Large intestine (tissue), 3 donors: ENCODE data around the gene NLGN1. TPM values are rescaled to one million over a fixed set of nuclear protein-coding genes. Genes with fewer than 3 reads are reported as not detected.

Source experiments
- DNase-seq, 2 donors: peaks; one replicate each; pipeline versions ENCODE4 v3.0.0 to v3.0.0-alpha.2; 2013
- H3K27ac ChIP-seq: one replicate; pipeline ENCODE4 v1.5.1; 2013; ENCODE audit warnings: low read length
- H3K27me3 ChIP-seq: 2 replicates; pipeline ENCODE4 v1.6.1; 2013; ENCODE audit warnings: low read length; ENCODE audit not compliant: control insufficient read depth, insufficient read depth
- H3K36me3 ChIP-seq: 2 replicates; pipeline ENCODE4 v1.6.1; 2013; ENCODE audit warnings: low read length; ENCODE audit not compliant: control insufficient read depth, insufficient read depth
- H3K4me1 ChIP-seq: one replicate; pipeline ENCODE4 v1.6.1; 2013; ENCODE audit warnings: low read length; ENCODE audit not compliant: control insufficient read depth, insufficient read depth
- H3K4me3 ChIP-seq: one replicate; pipeline ENCODE4 v1.5.1; 2013; ENCODE audit warnings: low read length
- H3K9me3 ChIP-seq: one replicate; pipeline ENCODE4 v1.6.1; 2013; ENCODE audit warnings: mild to moderate bottlenecking, low read depth, low read length, moderate library complexity; ENCODE audit not compliant: control insufficient read depth
- WGBS: methylation state at CpG from one replicate; pipeline ENCODE4 v1.1.5; 2013; ENCODE audit warnings: low lambda C conversion rate; ENCODE audit not compliant: insufficient coverage; 5-methylcytosine and 5-hydroxymethylcytosine counted together
- polyA plus RNA-seq: library from polyadenylated mRNA; unstranded; fragments of 120-200 nt; gene quantifications from one replicate; pipeline ENCODE4 v1.2.1, GENCODE V29; 2013

NLGN1 gene
- polyA plus RNA-seq, 1 donor, result 3.6 TPM

DNA sequence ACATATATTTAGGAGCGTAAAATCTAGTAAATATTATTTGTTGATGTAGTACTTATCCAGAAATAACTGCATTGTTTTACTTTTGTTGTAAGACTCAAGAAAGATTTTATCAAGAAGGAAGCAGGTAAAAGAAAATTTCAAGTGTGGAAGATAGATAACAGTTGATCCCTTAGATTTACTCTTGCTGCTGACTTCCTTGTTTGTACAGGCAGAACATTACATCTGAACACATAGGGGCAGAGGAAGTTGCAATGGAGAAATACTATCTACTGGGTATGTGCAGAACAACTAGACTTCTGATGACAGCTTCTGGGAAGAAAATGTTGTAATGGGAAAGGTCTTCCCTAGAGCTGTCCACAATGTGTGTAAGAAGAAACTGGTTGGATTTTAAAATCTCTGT is 350.6 kb downstream of the NLGN1 start:
- Histone ChIP-seq H3K4me3 (no peak overlapping the region), H3K27me3 (no peaks in the 10 kb centered on the region)
- no CpG with 5 or more reads among the region's 1 CpG for WGBS

DNA sequence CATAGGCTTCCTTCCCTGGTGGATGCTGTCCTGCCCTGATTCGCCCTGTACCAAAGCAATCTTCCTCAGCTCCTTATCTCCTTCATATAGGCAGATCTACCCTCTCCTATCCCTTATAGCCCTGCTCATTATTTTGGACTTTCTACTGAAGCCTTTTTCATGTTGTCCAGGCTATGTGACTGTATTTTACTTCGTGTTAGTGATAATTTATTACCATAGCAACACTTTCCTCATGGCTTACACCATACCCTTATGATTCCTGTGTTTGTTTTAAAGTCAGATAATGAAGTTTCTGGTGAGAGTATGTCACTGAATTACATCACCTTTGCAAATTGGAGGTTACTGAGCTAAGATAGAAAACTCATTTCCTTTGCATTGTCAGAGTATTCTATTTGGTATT is 352.6 kb downstream of the NLGN1 start:
- no peak for DNase-seq
- Histone ChIP-seq H3K4me1 (no peaks in the 10 kb centered on the region), H3K27ac (no peak overlapping the region), H3K9me3 (no peaks in the 10 kb centered on the region), H3K4me3 (no peak overlapping the region), H3K36me3 (no peaks in the 10 kb centered on the region), H3K27me3 (no peaks in the 10 kb centered on the region)
- 0% methylated on average over 1 of the region's 2 CpGs for WGBS

More for the DNA sequence above, 350.6 kb downstream of the NLGN1 start:
- H3K27ac ChIP-seq, result no peak overlapping the region
- no peaks in the 10 kb centered on the region for H3K36me3 ChIP-seq
- H3K9me3 ChIP-seq, result no peaks in the 10 kb centered on the region
- no peaks in the 10 kb centered on the region for H3K4me1 ChIP-seq
- no peak for DNase-seq

DNA sequence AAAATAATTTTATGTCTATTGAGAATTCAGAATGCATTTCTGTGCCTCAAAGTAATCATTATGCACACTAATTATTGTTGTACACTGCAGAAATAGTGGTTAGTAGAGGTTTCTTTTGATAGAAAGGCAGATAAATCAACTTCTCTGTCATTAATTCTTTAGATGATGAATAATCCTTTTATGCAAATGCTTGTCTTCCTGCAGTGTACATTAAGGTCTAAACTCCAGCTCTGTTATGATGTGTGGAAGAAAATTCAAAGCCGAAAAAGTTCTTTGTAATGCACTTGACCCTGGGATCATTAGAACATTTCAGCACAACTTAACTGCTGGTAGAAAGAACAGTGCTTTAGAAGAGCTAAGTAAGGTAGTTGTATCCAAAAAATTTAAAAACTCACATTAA is 353.0 kb downstream of the NLGN1 start:
- 100% methylated on average over 1 of the region's 1 CpG for WGBS
- Histone ChIP-seq H3K9me3 (no peaks in the 10 kb centered on the region), H3K27ac (no peak overlapping the region), H3K27me3 (no peaks in the 10 kb centered on the region), H3K4me1 (no peaks in the 10 kb centered on the region), H3K4me3 (no peak overlapping the region), H3K36me3 (no peaks in the 10 kb centered on the region)
- no peak for DNase-seq

DNA sequence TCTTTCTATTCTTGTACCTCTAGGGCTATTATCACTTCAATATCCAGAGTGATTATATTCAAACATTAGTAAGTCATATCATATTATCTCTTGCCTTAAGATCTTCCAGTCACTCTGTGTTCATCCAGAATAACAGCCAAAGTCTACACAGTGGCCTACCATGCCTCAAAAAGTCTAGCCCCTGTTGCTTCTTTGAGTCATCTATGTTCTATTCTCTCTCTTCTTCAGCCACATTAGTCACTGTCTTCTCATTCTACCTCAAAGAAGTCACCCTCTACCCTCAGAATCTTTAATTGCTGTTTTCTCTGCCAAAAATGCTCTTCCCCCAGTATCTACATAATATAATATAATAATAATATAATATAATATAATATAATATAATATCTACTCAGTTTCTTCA is 356.0 kb downstream of the NLGN1 start:
- Histone ChIP-seq H3K36me3 (no peaks in the 10 kb centered on the region), H3K27me3 (no peaks in the 10 kb centered on the region), H3K4me1 (no peaks in the 10 kb centered on the region), H3K4me3 (no peak overlapping the region), H3K27ac (no peak overlapping the region), H3K9me3 (no peaks in the 10 kb centered on the region)
- DNase-seq, result no peak

DNA sequence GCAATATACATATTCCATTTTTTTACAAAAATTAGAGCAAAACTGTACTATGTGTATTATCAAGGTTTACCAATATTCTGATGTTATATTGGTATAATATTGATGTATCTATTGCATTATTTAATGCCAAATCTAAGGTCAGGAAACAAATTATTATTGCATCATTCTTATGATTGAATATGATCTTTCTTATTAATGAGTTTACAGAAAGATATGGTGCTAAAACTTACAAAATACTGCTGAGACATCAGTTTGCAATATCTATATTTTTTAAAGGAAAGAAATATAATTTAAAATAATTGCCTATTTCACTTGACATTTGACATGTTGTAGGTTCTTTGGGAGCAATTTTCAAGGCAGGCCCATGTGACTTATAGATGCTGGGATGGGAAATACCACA is 357.6 kb downstream of the NLGN1 start:
- Histone ChIP-seq H3K4me3 (no peak overlapping the region), H3K36me3 (no peaks in the 10 kb centered on the region), H3K4me1 (no peaks in the 10 kb centered on the region), H3K27me3 (no peaks in the 10 kb centered on the region), H3K9me3 (no peaks in the 10 kb centered on the region), H3K27ac (no peak overlapping the region)
- no peak for DNase-seq

DNA sequence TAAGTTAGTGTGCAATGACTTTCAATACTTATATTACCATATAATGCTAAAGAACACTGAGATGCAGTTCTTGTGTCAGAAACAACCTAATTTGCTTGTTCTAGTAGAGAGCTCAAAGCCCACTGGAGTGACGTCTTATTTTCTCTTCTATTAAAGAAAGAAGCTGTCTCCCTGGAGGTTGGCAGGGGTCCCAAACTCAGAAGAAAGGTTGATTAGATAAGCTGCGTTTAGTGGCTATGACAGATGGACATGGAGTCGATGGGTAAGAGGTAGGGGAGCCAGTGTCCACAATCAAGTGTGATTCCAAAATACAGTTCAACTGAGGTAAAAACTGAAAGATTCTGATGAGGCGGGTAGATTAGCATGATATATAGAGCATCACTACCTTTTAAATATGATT is 363.6 kb downstream of the NLGN1 start:
- H3K27me3 ChIP-seq, result no peaks in the 10 kb centered on the region
- 80% methylated on average over 1 of the region's 4 CpGs for WGBS
- no peaks in the 10 kb centered on the region for H3K36me3 ChIP-seq
- H3K4me1 ChIP-seq, result no peaks in the 10 kb centered on the region
- no peak overlapping the region for H3K27ac ChIP-seq
- no peaks in the 10 kb centered on the region for H3K9me3 ChIP-seq
- H3K4me3 ChIP-seq, result no peak overlapping the region
- DNase-seq, result no peak

DNA sequence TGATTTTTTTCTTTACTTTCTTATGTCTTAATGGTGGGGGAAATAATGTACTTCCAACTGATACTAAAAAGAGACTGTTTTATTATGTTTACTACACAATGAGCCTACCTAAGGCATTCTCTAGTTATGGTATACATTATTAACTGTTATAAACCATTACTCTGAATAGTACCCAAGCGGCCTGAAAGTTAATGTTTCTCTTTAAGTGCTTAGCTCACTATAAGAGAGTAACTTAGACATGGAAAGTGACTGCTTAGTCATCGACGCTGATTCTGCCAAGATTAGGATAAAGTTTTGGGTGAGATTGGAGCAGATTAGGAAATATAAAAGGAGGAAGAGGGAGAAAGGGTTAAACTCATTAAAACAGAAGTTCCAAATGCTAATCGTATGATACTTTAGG is 365.0 kb downstream of the NLGN1 start:
- H3K27me3 ChIP-seq, result no peaks in the 10 kb centered on the region
- no peaks in the 10 kb centered on the region for H3K4me1 ChIP-seq
- H3K27ac ChIP-seq, result no peak overlapping the region
- no peaks in the 10 kb centered on the region for H3K9me3 ChIP-seq
- no CpG with 5 or more reads among the region's 4 CpGs for WGBS
- no peak for DNase-seq
- no peaks in the 10 kb centered on the region for H3K36me3 ChIP-seq
- no peak overlapping the region for H3K4me3 ChIP-seq

DNA sequence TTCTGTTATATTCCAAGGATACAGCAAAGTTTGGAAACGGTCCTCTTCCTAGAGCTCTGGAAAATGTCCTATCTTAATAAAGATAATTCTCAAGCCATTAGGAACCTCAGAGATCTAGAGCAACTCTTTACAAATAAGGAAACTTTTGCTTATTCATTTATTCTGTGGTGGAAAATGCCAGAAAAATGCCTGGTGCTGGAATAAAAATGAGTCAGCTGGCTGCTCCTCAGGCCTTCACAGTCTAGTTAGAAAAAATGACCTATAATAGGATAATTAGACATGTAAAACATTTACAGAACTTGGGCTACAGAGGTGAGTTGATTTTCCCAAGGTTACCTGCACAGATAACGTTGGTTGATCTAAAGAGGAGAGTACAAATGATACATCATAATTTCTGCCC is 372.5 kb downstream of the NLGN1 start:
- Histone ChIP-seq H3K36me3 (no peaks in the 10 kb centered on the region), H3K9me3 (no peaks in the 10 kb centered on the region), H3K4me3 (no peak overlapping the region), H3K4me1 (no peaks in the 10 kb centered on the region), H3K27ac (no peak overlapping the region), H3K27me3 (no peaks in the 10 kb centered on the region)
- WGBS, result no CpG with 5 or more reads among the region's 2 CpGs
- DNase-seq, result no peak

DNA sequence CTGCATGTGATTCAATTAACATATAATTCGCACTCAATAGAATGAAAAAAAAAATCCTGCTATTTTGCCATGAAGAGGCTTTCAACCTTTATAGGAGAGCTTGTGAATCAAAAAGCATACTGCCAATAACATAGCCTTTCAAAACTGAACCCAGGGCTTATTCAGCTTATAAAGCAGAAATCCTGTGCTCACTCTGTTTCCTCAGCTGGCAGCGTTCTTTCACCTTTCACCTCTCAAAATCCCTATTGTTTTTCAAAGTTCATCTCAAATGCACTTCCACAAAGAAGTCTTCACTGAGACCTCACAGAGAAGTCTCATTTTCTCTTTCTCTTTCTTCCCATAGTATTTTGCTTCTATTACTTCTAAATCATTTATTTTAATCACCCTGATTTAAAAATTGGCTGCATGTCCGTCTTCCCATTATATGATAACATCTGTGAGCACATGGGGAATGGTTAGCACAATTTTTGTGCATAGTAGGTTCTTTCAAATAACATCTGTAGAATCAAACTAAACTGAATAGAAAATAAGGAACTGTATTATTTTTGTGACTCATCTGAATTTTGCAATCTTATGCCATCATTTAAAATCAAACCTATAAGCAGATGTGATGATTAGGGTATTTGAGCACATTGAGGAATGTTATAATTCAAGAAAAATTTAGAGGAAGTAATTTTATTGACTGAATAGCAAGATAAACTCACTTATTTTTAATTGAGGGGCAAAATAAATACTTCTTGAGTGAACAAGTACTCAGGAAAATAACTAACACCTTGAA is 373.4 kb downstream of the NLGN1 start:
- Histone ChIP-seq H3K27ac (no peak overlapping the region), H3K27me3 (no peaks in the 10 kb centered on the region), H3K9me3 (no peaks in the 10 kb centered on the region), H3K4me1 (no peaks in the 10 kb centered on the region), H3K36me3 (no peaks in the 10 kb centered on the region), H3K4me3 (no peak overlapping the region)
- no peak for DNase-seq
- WGBS, result 83% methylated on average over 3 of the region's 3 CpGs

DNA sequence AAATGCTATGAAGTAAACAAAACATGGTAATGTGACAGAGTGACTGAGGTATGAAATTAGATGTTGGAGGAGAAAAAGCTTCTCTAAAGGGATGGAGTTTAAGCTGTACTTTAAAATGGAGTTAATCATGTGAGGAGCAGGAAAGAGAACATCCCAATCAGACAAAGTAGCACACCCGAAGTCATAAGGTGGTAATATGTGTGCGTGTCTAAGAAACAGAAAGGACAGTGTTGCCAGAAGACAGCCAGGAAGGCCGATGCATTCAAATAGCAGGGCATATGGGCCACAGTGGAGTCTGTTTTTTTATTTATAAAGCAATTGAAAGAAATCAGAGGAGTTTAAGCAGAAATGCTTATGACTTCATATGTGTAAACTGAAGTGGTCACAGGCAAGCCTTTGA is 376.3 kb downstream of the NLGN1 start:
- H3K4me3 ChIP-seq, result no peak overlapping the region
- no peak for DNase-seq
- H3K36me3 ChIP-seq, result no peaks in the 10 kb centered on the region
- H3K9me3 ChIP-seq, result no peaks in the 10 kb centered on the region
- no peak overlapping the region for H3K27ac ChIP-seq
- H3K4me1 ChIP-seq, result no peaks in the 10 kb centered on the region
- no CpG with 5 or more reads among the region's 3 CpGs for WGBS
- no peaks in the 10 kb centered on the region for H3K27me3 ChIP-seq

DNA sequence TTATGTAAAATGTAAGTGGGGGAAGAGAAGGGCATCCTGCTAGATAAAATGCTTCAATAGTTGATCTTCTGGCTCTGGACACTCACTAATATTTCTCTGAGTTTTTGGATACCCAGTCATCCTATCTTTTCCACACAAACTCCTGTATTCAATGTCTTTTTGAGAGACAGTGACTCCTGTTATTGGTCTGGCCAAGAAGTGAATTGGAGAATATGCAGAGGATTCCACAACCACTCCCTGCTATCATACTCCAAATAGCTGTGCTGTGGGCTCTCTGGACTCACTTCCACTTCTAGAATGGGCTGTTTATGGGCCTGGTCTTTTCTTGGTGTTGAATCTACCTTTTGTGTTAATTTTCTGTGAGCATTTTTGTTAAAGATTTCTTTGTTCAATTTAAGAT is 376.8 kb downstream of the NLGN1 start:
- no peak overlapping the region for H3K4me3 ChIP-seq
- H3K9me3 ChIP-seq, result no peaks in the 10 kb centered on the region
- H3K36me3 ChIP-seq, result no peaks in the 10 kb centered on the region
- no peaks in the 10 kb centered on the region for H3K27me3 ChIP-seq
- no peak overlapping the region for H3K27ac ChIP-seq
- DNase-seq, result no peak
- no peaks in the 10 kb centered on the region for H3K4me1 ChIP-seq
